ENCODE measurements around the gene TMEM165.

TMEM165 gene

DNA sequence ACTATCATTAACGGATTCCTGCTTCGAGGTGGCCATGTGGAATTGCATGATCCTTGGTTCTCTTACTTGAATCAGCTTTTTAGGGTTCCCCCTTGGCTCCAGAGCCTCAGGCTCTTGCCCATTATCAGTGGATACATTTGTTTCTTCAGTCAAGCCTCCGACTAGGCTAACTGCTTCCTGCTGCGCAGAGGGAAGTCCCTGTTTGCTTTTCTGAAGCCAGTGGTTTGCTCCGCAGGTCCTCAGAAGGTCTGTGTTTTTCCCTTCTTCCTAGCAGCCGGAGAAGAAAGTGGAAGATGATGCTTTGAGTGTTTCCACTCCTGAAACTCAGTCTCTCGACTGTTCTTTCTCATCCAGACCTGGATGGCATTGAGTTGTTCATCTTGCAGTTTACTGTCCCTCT, 29.1 kb upstream of the TMEM165 start:
- no peak for DNase-seq (ENCODE audit: low read depth in 3 of 3, low spot score in 1 of 3)

DNA sequence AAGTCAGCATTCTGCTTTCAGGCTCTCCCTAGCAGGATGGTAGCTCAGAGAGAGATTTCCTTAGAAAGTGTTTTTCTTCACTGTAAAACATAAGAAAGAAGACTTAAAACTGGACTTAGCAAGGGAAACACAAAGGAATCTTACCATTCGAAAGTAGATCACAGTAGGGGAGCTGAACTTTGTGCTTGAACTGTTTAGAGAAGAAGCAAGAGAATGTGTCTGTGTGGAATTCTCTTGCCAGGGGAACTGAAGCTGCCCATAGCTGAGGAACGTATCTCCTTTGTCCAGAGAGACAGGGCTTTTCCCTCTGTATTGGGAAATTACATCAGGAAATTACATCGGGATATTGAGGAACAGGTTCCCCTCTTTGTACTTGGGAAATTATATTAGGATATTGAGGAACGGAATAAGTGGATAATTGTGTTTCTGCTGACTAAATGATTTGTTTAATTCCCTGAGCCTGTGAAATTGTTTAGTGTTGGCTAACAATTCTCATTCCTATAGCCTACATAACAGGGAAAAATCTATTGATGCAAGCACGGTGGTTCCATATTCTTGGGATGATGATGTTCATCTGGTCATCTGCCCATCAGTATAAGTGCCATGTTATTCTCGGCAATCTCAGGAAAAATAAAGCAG, 28.6 kb upstream of the TMEM165 start:
- no peak for DNase-seq (ENCODE audit: low read depth in 3 of 3, low spot score in 1 of 3)

DNA sequence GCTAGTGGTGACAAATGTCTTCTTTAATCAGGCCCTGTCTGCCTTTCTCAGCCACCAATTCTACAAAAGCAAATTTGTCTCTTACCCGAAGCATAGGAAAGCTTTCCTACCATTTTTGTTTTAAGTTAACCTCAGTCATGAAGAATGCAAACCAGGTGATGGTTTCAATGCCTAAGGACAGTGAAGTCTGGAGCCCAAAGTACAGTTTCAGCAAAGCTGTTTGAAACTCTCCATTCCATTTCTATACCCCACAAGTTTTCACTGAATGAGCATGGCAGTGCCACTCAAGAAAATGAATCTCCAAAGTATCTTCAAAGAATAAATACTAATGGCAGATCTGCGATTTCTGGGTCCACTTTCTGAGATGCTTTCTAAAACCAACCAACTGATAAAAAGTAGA, 25.8 kb upstream of the TMEM165 start:
- DNase-seq (ENCODE audit: low read depth in 3 of 3, low spot score in 1 of 3) = no peak

DNA sequence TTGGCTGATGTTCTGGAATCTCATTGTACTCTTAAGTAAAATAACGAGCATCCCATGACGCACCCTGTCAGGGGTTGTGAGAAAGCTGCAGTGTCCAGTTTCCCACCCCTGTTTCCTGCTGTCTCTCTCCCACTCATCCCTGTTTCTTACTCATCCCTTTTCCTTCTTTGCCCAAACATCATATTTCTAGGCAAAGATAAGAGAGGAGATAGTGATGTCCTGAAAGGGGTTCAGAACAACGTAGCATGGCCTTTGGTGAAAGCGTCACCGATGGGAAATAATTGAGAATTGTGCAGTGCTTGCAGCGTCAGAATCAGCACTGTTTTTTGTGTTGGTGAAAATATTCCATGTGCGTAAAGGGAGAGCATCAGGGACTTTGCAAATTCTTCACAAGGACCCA, 23.5 kb upstream of the TMEM165 start:
- DNase-seq (ENCODE audit: low read depth in 3 of 3, low spot score in 1 of 3) = no peak

DNA sequence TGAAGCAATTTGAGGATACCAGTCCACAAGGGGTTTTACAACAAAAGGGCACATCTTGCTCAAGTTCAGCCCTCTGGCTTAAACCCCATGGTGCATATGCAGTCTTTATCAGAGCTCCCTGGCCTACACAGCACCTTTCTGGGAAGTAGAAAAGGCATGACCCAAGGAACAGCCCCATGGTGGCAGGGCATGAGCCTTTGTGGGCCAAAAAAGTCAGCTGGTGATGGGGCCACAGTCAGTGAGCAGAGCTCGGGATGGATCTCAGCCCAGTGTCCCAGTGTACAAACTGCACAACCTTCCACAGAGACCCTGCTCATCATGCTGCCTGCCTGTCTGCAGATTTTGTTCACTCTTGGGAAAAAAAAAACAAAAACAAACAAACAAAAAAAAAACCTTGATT, 22.3 kb upstream of the TMEM165 start:
- no peak for DNase-seq (ENCODE audit: low read depth in 3 of 3, low spot score in 1 of 3)

DNA sequence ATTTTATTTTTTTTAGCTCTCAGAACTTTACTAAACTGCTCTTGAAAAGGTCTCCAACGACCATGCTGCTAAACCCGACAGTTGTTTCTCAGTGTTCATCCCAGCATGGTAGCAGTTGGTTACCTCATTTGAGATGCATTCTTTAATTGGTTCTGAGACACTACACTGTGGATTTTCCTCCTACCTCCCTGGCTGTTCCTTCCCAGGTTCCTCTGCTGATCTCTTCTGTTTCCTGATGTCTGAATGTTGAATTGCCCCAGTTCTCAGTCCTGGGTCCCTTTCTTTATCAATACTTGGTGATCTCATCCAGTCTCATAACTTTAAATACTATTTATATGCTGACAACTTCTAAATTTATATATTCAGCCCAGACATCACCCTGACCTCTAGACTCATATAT, 19.1 kb upstream of the TMEM165 start:
- no peak for DNase-seq (ENCODE audit: low read depth in 3 of 3, low spot score in 1 of 3)

DNA sequence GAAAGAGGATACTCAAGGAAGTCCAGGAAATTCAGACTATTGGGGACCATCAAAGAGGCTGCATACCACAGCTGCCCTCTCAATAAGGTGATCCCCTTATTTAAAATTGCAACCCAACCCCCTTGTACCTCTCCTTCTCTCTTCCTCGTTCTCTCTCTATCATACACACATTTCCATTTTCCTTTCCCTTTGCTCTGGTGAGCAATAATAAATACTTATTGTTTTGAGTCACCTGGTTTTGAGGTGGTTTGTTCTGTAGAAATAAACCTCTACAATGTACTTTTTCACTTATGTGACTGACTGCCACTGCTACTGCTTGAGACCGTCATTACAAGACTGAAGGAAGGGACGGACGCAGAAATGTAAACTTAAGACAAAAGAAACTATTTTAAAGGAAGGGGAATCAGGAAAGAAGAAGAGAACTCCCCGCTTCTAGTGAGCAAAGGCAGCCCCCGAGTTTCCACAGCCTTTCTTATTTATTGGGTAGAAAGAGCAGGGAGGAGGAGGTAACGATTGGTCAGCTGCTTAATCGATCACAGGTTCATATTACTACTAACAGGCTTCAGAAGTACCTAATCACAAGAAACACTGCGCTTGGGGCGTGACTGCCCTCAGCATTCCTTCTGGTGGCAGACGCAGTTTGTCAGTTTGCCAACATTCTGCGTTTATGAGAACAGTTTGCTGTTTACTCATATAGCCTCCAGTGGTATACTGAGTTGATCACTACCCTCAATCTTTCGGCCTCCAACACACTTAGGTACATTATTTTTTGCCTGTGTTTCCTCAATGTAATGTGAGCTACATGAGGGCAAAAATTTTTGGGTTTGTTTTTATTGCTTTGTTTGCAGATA, 16.9 kb upstream of the TMEM165 start:
- no peak for DNase-seq (ENCODE audit: low read depth in 3 of 3, low spot score in 1 of 3)

DNA sequence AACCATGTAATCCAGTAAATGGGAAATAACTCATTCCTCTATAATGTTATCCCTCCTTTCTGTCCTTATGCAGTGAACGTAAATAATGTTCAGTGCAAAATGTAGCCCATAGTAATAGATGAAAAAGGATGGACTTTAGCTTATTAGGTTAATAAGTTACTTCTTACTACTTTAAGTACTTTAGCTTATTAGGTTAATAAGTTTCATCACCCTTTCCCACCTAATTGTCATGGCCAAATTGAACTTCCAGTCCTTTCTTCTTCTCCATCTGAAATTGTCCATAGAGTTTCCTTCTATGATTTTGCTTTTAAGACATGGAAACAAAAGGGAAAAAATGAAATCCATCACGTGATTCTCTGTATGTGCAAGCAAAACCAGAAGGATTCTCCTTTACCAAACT, 15.2 kb upstream of the TMEM165 start:
- no peak for DNase-seq (ENCODE audit: low read depth in 3 of 3, low spot score in 1 of 3)

DNA sequence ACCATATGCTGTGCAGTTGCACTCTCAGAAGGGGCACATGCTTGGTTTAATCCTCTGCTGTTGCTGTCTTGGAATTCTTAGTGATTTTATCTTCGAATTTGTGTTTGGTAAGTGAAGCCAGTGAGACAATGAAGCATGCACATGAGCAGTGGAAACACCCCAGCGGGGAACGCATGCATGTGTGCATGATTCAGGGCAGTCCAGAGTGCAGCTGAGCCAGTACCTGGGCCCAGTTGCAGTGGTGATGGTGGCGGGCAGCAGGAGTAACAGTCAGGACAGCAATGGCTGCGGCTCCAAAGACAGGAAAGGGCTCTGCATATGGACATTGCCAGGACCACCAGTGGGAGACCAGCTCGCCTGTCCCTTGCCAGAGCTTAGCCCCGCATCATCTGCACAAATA, 14.3 kb upstream of the TMEM165 start:
- no peak for DNase-seq (ENCODE audit: low read depth in 3 of 3, low spot score in 1 of 3)

DNA sequence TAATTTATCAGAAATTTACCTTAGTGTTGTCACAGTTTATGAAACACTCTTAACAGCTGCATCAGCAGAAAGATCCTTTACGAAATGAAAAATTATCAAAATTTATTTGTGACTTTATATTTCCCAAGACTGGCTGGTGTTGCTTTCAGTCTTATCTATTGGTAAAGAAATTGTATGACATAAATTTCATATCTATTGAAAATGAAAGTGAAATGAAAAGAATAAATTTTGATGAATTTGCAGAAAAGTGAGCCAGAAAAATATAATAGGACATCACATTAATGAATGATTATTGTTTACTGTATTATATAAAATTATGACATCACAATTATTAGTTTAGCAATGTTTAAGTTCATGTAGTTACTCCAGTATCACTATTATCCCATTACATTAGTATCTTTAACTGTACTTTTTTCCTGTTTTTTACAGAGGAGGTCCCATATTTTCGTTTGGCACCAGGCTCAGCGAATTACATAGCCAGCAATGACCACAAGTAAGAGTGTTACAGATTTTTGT, 13.2 kb upstream of the TMEM165 start:
- DNase-seq (ENCODE audit: low read depth in 3 of 3, low spot score in 1 of 3) = no peak

DNA sequence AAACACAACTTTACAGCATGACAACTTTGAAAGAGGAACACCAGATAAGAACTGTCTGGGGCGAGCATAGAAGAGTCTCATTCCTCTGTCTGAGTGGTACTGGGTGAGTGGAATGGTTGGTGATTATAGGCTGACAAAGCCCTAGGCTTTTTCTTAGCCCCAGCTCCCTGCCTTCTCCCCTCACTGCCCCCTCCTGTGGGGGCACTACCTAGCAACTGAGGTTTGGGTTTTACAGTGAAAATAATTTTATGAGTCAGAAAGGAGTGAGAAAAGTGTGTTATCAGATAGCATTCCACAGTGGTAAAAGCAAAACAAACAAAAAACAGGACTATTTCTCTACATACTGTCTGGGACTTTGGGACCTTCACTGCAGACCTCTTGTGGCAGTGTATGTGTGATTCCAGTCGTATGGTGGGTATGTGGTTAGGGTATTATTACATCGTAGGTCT, 10.5 kb upstream of the TMEM165 start:
- no peak for DNase-seq (ENCODE audit: low read depth in 3 of 3, low spot score in 1 of 3)

DNA sequence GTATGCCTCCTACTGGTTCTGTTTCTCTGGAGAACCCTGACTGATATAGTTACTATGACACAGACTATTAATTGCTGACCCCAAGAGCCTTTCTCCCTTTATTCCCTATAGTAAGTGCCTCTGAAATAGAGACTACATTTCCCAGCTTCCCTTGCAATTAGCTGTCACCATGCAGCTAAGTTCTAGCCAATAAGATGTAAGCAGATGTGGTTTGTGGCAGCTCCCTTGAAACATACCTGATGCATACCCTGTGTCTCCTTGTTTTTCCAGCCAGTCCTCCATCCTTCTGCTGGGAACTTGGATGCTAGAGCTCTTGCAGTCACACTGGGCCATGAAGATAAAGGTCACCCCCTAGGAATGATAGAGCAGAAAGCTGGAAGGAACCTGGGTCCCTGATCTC, 9.7 kb upstream of the TMEM165 start:
- no peak for DNase-seq (ENCODE audit: low read depth in 3 of 3, low spot score in 1 of 3)

DNA sequence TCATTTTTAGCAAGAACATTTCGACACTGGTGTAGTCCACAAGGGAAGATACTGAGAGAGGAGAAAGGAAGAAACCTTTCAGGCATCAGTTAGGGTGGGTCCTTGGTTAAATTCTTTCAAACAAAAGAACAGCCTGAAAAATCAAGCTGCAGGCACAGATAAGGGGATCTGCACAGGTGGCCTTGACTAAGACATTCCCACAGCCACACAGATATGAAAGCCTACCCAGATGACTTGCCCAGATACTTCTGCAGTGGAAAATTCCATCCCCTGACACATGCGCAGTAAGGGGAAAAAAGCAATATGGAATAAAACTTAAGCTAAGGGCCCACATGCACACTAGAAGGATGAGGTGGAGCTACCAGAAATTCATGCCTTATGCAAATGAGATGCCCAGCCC, 8.9 kb upstream of the TMEM165 start:
- no peak for DNase-seq (ENCODE audit: low read depth in 3 of 3, low spot score in 1 of 3)

DNA sequence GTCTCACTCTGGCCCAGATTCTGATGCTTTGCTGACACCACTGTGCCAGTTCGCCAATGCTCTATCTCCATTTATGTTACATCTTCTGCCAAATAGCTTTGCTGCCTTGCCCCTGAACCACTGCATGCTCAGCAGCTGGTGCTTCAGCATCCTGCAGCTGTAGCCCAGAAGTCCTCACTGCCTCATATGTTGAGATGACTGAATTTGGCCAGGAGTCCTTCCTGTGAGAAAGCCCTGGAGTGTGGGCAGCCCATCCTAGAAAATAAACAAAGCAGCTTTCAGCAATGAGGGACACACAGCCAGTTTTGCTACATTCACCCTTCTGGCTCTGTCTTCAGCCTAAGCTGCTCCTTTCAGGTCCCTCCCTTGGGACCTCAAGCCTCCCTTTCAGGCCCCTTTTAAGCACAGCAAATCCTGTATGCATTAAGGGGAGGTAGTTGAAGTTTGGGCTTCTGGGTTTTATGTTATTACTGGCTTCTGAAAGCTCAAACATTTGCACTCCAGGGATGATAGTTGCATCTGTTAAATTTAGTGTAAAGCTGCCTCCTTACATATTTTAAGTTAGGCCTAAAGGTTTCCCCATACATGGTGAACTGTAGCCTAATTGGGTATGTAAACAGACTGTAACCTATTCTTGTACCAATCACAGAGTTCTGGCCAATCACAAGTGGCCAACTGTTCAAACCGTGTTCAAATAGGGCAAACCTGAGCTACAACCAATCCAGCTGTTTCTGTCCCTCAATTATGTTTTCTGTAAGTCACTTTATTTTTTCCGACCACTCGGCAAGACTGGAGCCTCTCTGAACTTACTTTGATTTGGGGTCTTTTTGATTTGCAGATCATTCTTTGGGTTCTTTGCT, 2.1 kb upstream of the TMEM165 start:
- DNase-seq (ENCODE audit: low read depth in 3 of 3, low spot score in 1 of 3) = no peak

DNA sequence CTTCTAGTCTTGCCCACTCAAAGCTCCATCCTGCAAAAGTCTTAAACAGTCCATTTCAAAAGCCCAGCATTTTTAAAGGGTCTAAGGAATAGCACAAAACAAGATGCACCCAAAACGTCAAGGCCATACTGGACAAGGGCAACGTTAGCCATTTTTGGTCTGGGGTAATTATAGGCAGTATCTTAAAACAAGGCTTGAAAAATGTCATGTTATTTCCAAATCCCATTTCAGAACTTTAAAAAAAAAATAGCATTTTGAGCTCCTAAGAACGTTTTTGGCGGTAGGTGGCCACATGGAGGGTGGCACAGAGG, 584 bp upstream of the TMEM165 start:
- no peak for DNase-seq (ENCODE audit: low read depth in 3 of 3, low spot score in 1 of 3)

DNA sequence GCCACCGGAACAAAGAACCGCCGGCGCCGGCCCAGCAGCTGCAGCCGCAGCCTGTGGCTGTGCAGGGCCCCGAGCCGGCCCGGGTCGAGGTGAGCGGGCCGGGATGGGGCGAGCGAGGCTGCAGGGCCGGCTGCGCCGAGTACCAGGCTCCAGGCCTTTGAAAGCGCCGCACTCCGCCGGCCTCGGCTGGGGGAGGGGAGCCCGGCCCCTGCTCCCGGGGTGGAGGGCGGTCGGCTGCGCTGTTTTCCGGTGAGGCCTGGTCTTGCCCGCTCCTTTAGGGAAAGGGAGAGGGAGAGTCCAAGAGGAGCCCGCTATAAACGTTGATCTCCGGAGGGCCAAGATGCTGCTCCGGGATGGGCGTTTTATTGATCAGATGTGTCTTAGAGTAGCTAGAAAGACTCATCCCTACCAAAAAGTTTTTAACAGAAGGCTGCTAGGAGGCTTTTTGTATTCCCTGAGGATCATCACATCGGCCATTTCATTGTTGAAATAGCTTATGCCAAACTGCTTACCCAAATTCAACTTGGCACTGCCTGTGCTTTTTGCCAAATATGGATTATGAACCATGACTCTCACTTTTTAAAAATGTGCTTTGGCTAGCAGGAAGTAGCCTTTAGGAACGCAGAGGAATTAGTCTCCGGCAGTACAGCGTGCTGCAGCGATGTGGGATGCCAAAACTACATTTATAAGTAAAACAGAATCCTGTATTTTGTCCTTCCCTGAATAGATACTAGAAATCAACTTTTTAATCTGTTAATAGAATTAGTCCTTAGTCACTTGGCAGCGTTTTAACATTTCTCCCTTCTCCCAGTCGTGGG, 760 bp downstream of the TMEM165 start:
- no peak for DNase-seq (ENCODE audit: low read depth in 3 of 3, low spot score in 1 of 3)

DNA sequence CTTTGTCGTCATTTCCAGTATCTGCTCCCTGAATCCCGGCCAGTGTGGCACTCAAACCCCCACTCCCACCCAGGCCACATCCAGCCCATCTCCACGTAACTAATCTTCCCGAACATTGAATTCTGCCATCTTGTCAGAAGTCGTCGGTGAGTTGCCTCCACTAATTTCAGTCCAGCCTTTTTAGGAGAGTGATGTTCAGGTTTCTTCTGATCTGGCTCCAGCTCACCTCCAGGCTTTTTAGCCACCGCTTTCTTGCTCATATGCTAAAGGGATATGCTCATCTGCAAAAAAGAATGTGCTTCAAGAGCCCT, 1.3 kb downstream of the TMEM165 start:
- no peak for DNase-seq (ENCODE audit: low read depth in 3 of 3, low spot score in 1 of 3)

DNA sequence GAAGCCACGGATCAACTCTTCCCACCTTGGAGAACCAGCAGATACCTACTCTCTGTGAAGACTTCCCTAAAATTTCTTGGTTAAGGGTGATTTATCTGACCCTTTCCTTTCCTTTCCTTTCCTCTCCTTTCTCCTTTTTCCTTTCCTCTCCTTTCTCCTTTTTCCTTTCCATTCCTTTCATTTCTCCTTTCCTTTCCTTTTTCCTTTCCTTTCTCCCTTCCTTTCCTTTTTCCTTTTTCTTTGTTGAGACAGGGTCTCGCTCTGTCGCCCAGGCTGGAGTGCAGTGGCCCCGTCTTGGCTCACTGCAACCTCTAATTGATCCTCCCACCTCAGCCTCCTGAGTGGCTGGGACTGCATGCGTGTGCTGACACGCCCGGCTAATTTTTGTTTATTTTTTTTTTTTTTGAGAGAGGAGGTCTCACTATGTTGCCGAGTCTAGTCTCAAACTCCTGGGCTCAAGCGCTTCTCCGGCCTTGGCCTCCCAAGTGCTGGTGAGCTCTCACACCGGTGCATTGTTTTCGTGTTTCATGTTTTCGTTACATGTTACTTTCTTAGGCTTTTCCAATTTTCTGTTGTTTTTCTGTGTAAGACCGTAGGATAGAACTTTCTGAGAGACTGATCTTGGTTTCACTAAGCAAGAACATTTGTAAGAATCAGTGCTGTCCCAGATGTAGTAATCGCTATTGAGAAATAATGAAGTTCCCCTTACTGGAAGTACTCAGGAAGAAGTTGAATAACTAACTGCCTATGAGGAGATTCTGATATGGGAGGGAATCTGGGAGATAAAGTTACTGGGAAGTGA, 2.0 kb downstream of the TMEM165 start:
- DNase-seq (ENCODE audit: low read depth in 3 of 3, low spot score in 1 of 3) = no peak

DNA sequence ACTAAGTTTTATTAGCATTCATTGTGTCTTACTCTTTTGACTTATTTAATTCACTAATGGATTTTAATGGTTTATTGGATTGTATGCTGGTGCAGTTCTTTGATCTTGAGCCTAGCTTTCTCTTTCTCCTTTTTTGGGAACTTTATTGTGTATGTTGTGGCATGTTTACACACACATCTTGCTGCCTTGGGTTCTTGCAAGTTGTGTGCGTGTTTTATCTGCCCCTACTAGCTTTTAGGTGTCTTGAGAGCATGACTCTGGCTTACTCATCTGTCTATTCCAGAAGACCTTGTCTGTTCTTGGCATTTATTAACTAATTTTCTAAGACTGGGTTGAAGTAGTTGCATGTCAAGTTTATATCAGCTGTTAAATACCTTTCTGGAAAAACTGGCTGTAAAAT, 2.7 kb downstream of the TMEM165 start:
- DNase-seq (ENCODE audit: low read depth in 3 of 3, low spot score in 1 of 3) = no peak

DNA sequence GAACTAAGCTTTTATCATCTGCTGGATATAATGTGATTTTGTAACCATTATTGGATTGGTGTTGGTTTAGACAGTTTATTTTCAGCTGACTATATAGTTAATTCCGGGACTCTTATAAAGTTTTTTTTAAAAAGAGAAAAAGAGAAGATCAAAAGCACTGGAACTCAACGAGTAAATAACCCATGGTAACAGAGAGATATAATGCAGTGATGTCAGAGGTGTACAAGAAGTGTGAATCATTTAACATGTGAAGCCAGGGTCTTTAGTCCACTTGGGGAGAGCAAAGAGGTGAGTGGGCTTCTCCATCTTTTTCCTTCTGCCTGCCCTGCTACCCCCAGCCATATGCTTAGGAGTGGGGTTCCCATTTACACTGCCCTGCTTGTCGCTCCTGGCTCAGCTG, 3.2 kb downstream of the TMEM165 start:
- no peak for DNase-seq (ENCODE audit: low read depth in 3 of 3, low spot score in 1 of 3)
